Skeletal muscle tissue (tissue), 4 donors: ENCODE data around the gene METAP1D. TPM values are rescaled to one million over a fixed set of nuclear protein-coding genes. Genes with fewer than 3 reads are reported as not detected.

Source experiments
- H3K27ac ChIP-seq: one replicate; pipeline ENCODE4 v1.7.0; 2013; ENCODE audit warnings: mild to moderate bottlenecking, low read depth, low read length, inconsistent platforms
- H3K27me3 ChIP-seq, 3 donors: one replicate each; pipeline ENCODE4 v1.7.0; 2013; ENCODE audit warnings: low read length in 3 of 3; ENCODE audit not compliant: control insufficient read depth in 3 of 3, insufficient read depth in 3 of 3
- H3K36me3 ChIP-seq, 3 donors: one replicate each; pipeline ENCODE4 v1.7.0; 2013; ENCODE audit warnings: low read length in 3 of 3; ENCODE audit not compliant: control insufficient read depth in 3 of 3, insufficient read depth in 3 of 3
- H3K4me1 ChIP-seq, 3 donors: one replicate each; pipeline ENCODE4 v1.7.0; 2013; ENCODE audit warnings: low read length in 3 of 3, mild to moderate bottlenecking in 3 of 3; ENCODE audit not compliant: control insufficient read depth in 3 of 3, insufficient read depth in 3 of 3
- H3K4me3 ChIP-seq, 3 donors: one replicate each; pipeline ENCODE4 v1.7.0; 2013; ENCODE audit warnings: low read length in 3 of 3
- H3K9ac ChIP-seq, 3 donors: one replicate each; pipeline ENCODE4 v1.7.0; 2013; ENCODE audit warnings: low read length in 3 of 3, mild to moderate bottlenecking in 3 of 3, moderate library complexity in 2 of 3, low read depth in 1 of 3
- H3K9me3 ChIP-seq, 3 donors: one replicate each; pipeline ENCODE4 v1.7.0; 2013; ENCODE audit warnings: low read length in 3 of 3; ENCODE audit not compliant: control insufficient read depth in 3 of 3
- total RNA-seq: library from RNA; depleted of rRNA; stranded (reverse); fragments of >200 nt; gene quantifications from one replicate; pipeline ENCODE4 v1.2.3, GENCODE V29; 2014
- donor health status: Osteomylitis.

The METAP1D gene
- total RNA-seq, 1 donor from 2014 or later, result 8.9 TPM

DNA sequence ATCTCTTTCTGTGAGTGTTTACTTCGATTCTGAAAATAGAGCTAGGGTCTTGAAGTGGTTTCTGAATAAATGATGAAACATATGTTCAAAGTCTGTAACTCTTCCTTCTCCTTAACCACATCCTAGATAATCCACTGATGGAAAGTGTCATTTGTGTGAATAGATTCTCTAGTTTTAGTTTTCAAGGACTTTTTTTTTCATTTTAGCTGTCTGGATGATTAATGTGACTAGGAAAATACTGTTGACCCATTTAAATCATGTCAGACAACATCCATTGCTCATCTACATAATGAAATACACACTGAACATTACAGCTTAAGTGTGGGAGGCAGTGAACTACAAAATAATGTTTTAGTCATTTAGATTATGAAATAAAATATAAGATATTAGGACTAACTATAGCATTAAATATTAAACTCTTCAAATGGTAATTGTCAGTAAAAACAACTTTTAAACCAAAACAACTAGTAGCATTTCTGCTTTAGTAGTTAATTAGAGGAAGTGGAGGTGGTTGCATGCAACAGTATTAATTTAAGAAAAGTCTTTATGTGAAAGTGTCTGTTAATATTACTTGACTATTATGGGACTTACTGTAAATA, 46.4 kb downstream of the METAP1D start:
- Histone ChIP-seq H3K4me3 (no peak overlapping the region), H3K9ac (no peak overlapping the region), H3K27ac (no peak overlapping the region), H3K4me1 (no peaks in the 10 kb centered on the region), H3K36me3 (no peaks in the 10 kb centered on the region), H3K9me3 (no peaks in the 10 kb centered on the region), H3K27me3 (no peaks in the 10 kb centered on the region)

DNA sequence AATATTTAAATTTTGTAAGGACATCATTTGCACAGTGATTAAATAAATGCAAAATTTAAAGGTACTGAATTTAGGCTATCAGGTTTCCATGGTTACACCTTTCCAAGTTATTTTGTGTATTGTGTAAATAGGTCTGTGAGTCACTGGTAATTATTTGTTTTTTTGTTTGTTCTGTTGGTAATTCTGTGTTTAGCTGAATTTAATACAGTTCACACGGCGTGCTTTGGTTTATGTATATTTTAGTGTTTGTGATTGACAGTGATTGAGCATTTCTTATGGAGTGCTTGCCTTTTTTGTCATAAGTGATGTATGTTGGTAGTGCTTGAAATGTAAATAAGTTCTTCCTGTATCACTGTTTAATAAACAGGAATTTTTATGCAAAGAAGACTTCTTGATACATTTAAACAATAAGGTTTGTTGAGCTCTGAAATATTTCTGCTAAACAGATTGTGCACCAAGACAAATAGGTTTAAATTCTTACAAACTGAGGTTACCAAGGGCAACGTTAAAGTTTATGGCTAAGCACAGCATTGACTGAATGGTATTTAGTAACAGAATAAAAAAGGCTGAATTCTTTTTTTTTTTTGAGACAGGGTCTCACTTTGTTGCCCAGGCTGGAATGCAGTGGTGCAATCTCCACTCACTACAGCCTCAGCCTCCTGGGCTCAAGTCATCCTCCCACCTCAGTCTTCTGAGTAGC, 47.3 kb downstream of the METAP1D start:
- H3K4me3 ChIP-seq, result no peak overlapping the region
- peaks cover 0 to 2% (median 0%) of the 10 kb centered on the region in 3 donors for H3K4me1 ChIP-seq
- H3K27ac ChIP-seq, result no peak overlapping the region
- H3K9me3 ChIP-seq, result no peaks in the 10 kb centered on the region
- H3K36me3 ChIP-seq, result no peaks in the 10 kb centered on the region
- H3K9ac ChIP-seq, result no peak overlapping the region
- H3K27me3 ChIP-seq, result no peaks in the 10 kb centered on the region

DNA sequence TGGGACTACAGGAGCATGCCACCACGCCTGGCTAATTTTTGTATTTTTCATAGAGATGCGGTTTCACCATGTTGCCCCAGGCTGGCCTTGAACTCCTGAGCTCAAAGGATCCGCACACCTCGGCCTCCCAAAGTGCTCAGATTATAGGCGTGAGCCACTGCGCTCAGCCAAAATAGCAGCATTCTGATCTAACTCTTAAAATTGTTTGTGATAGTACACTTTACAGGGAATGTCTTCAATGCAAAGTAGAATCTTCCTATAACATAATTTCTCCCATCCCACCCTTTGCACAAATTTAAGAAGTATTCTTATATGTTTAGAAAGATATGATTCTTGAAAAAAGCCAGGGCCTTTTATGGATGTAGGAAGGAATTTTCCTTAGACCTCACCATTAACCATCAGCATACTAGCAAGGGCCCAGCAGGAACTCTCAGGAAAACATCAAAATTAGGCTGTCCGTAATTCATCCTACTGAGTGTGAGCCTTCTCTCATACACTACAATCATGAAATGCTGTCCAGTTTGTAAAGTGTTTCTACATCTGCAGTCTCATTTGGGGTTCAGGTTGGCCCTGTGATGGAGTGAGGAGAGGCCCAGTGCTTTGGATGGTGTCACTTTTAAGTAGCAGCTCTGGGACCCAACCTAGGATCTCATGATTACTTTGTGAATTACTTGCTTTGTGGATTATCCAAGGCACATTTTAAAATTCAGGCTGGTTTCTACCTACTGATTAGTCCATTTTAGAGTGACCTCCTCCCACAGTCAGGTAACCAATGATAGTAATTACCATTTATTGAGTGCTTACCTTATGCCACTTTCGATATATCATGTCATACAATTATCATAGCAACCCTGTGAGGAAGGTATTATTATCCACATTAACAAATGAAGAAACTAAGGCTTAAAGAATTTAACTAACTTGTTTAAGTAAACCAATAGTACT, 48.1 kb downstream of the METAP1D start:
- Histone ChIP-seq H3K4me1 (peaks cover 0 to 6% (median 0%) of the 10 kb centered on the region in 3 donors), H3K27me3 (no peaks in the 10 kb centered on the region), H3K36me3 (no peaks in the 10 kb centered on the region), H3K27ac (no peak overlapping the region), H3K9me3 (no peaks in the 10 kb centered on the region), H3K9ac (no peak overlapping the region), H3K4me3 (no peak overlapping the region)

DNA sequence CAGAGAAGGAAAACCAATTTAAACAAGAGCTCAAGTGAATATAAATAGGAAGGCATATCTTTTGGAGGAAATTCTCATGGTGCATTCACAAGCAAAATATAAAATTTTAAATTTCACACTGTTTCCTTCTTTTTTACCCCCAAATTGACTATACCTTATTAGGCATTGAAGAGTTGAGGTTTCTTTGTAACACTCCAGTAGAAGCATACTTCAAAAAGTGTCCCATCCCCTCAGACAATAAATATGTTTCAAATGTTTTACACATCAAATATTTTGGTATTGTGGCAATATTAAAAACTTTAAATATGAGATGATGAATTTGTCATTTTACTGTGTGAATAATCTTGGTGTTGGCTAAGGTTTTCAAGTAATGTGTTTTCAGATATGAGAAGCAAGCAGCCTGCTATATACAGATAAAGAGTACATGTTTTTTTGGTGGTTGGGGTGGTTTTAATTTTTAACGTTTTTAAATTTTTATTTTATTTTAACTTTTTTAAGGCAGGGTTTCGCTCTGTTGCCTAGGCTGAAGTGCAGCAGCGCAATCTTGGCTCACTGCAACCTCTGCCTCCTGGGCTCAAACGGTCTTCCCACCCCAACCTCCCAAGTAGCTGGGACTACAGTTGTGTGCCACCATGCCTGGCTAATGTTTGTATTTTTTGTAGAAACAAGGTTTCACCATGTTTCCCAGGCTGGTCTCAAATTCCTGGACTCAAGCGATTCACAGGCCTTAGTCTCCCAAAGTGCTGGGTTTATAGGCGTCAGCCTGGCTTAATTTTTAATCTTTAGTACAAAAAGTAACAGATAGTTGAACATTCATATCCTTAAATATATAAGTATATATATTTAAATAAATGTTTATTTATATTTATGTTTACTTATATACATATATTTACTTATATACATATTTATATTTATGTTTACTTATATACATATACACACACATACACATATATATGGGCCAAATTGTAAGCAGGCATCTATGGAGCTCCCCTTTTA, 49.1 kb downstream of the METAP1D start:
- H3K27ac ChIP-seq, result no peak overlapping the region
- H3K4me1 ChIP-seq, result peaks cover 0 to 6% (median 0%) of the 10 kb centered on the region in 3 donors
- no peaks in the 10 kb centered on the region for H3K36me3 ChIP-seq
- H3K27me3 ChIP-seq, result no peaks in the 10 kb centered on the region
- no peaks in the 10 kb centered on the region for H3K9me3 ChIP-seq
- no peak overlapping the region for H3K9ac ChIP-seq
- no peak overlapping the region for H3K4me3 ChIP-seq

DNA sequence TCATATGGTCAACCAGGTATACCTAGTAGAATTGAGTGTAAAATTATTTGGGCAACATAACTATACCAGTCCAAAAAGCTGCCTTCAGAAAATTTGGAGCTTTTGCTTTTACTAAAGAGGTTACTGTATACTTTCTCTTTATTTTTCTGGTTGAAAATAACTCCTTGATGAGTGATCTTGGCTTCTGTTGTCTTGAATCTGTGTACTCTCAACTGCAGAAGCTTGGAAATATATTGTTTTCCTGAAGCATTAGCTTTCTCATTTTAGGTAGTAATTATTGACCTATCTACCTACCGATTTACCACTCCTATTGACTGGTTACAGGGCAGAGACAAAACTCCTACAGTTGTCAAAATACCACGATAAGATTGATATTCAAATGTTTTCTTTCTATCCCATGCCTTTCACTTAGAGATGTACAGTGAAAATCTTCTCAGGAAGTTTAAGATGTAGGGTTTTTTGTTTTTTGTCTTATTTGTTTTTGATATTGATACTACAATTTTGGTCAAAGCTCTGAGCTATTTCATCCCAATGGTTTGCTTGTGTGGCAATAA, 49.9 kb downstream of the METAP1D start:
- Histone ChIP-seq H3K36me3 (no peaks in the 10 kb centered on the region), H3K4me3 (no peak overlapping the region), H3K4me1 (peaks cover 0 to 6% (median 0%) of the 10 kb centered on the region in 3 donors), H3K9me3 (no peaks in the 10 kb centered on the region), H3K9ac (no peak overlapping the region), H3K27ac (no peak overlapping the region), H3K27me3 (no peaks in the 10 kb centered on the region)

DNA sequence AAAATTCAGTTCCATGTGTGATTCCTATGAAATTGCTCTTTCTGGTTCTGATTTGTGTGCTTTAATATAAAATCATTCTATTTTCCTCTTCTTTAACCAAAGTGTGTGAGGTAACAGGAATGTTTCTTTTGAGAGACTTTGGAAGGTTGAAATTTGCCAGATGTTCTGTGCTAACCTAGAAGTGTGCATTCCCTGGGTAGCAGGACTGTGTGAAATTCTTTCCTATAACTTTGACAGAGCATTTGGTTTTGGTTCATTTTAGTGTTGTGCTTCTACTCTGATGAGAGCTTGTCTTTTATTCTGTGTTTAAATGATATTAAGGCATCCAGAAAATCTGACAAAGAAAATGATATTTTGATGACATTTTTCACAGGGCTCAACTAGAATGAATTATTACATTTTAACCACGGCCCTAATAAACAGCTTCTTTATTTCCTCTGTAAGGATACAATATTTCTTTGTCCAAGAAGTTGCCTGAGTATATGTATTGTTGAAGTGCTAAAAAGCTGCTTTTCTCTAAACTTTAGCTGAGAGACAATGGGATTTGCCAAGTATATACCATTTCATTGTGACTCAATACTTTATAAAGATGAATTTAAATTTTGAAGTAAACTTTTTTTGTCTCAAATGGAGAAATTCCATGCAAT, 50.8 kb downstream of the METAP1D start:
- no peak overlapping the region for H3K4me3 ChIP-seq

DNA sequence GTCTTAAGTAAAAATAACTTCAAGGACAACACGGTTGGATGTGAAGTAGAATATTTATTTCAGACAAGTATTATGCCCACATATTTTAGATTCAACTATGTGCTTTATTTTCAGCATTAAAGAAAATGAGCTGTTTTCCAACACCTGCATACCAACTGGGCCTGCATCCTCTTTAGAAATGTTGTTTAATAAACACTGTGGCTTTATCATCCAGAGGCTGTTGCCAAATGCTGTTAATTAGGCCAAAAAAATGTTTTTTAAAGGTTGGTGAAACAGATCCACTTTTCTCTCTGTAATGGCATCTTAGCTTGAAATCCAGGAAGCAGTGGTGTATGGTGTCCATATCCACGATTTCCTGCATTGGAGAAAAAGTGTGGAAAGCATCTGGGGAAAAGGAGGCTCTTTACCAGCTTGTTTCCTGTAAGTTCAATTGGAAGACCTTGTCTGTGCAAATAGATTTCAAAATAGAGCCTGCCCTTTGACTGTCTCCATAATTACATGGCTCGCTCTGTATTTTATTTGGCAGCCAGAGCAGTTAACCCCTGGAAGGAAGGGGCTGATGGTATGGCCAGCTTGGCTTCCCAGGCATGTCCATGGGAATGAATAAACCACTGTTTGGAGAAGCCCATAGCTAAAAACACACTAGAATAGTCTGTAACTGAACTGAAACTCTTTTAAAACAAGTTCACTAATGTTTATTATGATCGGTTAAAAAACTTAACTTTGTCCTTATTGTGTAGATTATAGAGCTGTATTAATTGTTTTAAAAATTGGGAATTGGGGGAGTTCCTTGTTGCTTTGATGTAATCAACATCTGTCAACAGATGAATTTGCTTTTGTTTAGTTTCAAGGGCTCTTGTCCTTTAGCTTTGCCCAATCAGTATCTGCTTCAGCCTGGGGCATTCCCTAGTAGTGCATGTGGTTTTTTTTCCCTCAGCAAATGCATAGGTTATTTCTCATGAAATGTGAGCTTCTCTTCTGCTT, 52.5 kb downstream of the METAP1D start:
- Histone ChIP-seq H3K9ac (no peak overlapping the region), H3K4me1 (peaks cover 0 to 6% (median 0%) of the 10 kb centered on the region in 3 donors), H3K9me3 (no peaks in the 10 kb centered on the region), H3K27me3 (no peaks in the 10 kb centered on the region), H3K36me3 (no peaks in the 10 kb centered on the region), H3K4me3 (no peak overlapping the region), H3K27ac (no peak overlapping the region)

More for the DNA sequence above, 50.8 kb downstream of the METAP1D start:
- no peak overlapping the region for H3K9ac ChIP-seq
- H3K27me3 ChIP-seq, result no peaks in the 10 kb centered on the region
- H3K27ac ChIP-seq, result no peak overlapping the region
- H3K9me3 ChIP-seq, result no peaks in the 10 kb centered on the region
- H3K36me3 ChIP-seq, result no peaks in the 10 kb centered on the region
- peaks cover 0 to 6% (median 0%) of the 10 kb centered on the region in 3 donors for H3K4me1 ChIP-seq

DNA sequence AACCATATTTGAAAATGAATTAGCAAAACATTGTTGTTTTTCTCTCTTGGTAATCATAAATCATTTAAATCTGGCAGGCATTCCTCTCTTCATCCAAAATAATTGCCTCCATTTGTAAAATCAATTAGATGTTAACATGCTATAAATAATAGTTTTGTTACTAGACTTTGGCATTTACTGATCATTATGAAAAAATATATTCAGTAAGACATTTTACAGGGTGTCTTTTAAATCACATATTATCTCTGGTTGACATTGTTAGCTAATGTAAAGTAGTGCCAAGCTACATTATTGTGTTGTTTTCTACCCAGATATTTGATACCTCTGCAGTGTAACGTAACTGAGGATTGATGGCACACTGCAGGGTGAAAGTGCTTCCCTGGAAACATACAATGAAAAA, 53.7 kb downstream of the METAP1D start:
- Histone ChIP-seq H3K4me3 (no peak overlapping the region), H3K27ac (no peak overlapping the region)

More for the DNA sequence above, 53.7 kb downstream of the METAP1D start:
- no peaks in the 10 kb centered on the region for H3K36me3 ChIP-seq
- no peaks in the 10 kb centered on the region for H3K27me3 ChIP-seq
- H3K4me1 ChIP-seq, result peaks cover 0 to 6% (median 0%) of the 10 kb centered on the region in 3 donors
- H3K9ac ChIP-seq, result no peak overlapping the region
- H3K9me3 ChIP-seq, result no peaks in the 10 kb centered on the region
